Endometrial microvascular endothelial cells (primary cell): ENCODE measurements around the gene MALRD1. TPM values are rescaled to one million over a fixed set of nuclear protein-coding genes. Genes with fewer than 3 reads are reported as not detected.

Experiments used
- in situ Hi-C: cut with HindIII; loops from 2 replicates; pipeline ENCODE4 v1.10.0; 2017; ENCODE audit warnings: low sequenced_read_pairs, low pct_unique_long_range_greater_than_20kb; ENCODE audit errors: inconsistent ontology term
- total RNA-seq: library from RNA; depleted of rRNA; stranded (reverse); fragments of >200 nt; gene quantifications from one replicate; pipeline ENCODE4 v1.2.3, GENCODE V29; 2015; ENCODE audit errors: inconsistent ontology term

The MALRD1 gene
- total RNA-seq, 1 donor from 2014 or later = not detected

DNA sequence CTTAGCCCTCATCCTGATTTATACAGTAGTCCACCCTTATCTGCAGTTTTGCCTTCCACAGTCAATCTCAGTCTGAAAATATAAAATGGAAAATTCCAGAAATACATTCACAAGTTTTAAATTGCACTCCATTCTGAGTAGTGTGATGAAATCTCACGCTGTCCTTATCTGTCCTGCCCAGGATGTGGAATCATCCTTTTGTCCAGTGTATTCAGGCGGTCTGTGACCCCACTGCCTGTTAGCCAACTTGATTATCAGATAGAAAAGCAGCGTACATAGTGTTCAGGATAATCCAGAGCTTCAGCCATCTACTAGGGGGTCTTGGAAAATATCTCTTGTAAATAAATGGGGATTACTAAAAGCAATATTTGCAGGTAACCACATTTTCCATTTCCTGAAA, 146.3 kb downstream of the MALRD1 start:
- in situ Hi-C loops = no loop called here

DNA sequence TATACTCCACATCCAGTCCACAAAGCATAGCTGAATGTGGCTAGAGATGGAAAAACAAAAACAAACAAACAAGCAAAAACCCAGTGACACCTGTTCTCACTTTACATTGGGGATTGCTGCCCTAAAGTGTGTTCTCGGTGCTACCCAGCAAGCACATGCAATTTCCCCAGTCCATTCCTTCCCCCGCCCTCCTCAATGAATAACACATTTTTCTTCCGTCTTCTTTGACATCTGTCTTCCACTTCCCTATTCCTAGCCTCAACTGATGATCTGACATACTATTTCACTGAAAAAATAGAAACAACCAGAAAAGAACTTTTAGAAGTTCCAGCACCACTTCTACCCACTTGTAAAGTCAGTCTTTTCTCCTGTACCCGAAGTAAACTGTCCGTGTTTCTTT, 147.1 kb downstream of the MALRD1 start:
- in situ Hi-C loops = no loop called here

DNA sequence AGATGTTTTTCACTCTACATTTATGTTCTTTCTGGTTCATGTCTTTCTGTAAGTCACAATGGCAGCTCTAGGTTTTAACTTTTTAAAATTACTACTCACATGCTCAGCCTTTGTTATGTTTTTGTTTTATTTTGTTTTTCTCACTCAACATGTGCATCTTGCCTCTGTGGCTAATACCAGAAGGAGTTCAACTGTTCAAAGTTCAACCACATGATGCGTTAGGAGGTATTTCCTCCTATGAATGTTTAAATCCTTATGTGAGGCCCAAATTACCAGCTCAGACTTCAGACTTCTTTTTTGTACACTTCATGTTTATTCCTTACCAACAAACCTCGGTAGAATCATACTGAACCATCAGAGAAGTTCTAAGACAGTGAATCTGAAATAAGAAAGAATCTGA, 151.6 kb downstream of the MALRD1 start:
- in situ Hi-C loops = no loop called here

DNA sequence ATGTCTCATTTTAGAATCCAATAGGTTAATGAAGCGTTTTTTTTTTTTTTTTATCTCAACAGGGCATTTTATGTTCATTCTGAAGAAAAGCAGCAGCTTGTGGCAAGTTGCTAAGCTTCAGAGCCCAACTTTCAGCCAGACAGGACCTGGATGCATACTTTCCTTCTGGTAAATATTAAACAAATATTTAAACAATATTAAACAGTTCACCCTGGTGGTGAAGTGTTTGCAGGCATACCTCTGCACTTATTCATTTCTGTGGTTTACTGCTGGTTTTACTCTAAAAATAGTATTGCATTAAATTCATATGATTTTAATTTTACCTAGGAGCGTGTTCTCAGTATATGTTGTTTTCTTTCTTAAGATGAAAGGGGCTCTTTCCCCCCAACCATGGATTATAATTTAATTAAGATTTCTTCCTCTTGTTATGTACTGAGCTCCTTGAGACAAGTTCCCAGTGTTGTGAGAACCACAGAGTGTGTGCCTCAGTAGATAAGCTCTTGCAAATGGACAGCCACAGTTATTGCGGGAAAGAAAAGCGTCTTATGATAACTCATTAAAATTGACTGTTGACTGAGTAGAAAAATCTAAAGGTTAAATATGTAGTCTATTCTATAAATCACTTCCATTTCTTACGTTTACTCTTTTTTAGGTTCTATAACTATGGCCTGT, 155.8 kb downstream of the MALRD1 start:
- in situ Hi-C loops = no loop called here

DNA sequence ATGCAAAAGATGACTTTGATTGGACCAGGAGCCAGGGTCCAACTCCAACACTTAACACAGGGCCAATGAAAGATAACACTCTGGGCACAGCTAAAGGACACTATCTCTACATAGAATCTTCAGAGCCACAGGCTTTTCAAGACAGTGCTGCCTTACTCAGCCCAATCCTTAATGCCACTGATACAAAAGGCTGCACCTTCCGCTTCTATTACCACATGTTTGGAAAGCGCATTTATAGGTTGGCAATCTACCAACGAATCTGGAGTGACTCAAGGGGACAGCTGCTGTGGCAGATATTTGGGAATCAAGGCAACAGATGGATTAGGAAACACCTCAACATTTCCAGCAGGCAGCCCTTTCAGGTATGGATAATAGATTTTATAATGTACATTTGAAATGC, 160.7 kb downstream of the MALRD1 start:
- in situ Hi-C loops = no loop called here

DNA sequence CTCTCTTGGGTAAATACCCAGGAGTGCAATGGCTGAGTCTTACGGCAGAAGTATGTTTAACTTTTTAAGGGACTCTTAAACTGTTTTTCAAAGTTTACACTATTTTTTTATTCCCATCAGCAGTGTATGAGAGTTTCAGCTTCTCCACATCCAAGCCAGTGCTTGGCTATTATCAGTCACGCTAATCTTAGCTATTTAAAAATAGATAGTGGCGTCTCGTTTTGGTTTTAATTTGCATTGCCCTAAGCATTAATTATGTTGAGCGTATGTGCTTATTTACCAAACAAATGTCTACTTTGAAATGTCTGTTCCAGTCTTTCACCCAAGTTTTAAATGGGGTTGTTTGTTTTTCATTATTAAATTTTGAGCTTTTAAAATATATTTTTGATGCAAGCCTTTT, 164.0 kb downstream of the MALRD1 start:
- in situ Hi-C loops = no loop called here

DNA sequence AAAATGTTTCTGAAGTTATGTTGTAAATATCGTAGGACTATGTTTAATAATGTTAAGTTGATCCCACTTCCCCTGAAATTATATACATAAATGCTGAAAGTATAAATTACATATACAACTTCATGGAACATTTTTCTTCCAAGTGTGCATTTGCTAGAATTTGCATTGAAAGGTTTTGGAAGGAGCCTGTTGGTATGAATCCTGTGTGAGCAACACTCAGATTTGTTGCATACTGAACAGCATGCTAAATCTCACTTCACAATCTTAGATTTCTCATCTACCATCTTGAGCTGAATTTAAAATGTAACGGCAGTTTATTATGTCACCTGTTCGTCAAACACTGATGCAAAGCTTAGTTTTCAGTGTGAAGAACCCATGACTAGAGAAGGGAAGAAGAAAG, 172.6 kb downstream of the MALRD1 start:
- in situ Hi-C loops = no loop called here

DNA sequence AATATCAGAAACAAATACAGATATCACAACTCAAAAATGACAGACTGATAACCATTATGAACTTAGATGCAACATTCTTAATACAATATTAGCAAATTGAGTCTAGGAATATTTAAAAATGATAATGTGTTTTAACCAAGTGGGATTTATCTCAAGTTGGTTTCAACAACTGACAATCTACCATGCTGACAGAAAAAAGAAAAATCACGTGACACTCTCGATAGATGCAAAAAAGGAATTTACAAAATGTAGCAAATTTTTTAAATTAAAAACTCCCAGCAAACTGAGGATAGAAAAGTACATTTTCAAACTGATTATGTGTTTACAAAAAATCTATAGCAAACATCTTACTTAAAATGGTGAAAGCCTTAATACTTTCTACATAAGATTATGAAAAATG, 177.4 kb downstream of the MALRD1 start:
- in situ Hi-C loops = no loop called here

DNA sequence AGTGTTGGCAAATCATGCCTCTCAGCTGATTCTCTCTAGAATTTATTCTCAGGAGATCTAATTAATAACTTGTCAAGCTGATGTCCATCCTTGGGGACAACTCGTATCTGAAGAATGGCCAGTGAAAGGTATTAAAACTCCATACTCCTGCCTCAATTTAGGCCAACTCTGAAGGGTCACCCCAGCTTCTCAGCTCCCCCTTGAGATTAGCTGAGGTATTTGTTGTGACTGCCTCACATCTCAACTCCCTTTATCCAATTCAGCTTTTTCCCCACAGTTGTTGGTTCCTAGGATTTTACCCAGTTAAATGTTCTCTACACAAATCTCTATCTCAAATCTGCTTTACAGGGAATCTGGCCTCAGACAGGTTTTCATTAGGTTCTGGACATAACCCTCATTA, 182.4 kb downstream of the MALRD1 start:
- in situ Hi-C loops = no loop called here

DNA sequence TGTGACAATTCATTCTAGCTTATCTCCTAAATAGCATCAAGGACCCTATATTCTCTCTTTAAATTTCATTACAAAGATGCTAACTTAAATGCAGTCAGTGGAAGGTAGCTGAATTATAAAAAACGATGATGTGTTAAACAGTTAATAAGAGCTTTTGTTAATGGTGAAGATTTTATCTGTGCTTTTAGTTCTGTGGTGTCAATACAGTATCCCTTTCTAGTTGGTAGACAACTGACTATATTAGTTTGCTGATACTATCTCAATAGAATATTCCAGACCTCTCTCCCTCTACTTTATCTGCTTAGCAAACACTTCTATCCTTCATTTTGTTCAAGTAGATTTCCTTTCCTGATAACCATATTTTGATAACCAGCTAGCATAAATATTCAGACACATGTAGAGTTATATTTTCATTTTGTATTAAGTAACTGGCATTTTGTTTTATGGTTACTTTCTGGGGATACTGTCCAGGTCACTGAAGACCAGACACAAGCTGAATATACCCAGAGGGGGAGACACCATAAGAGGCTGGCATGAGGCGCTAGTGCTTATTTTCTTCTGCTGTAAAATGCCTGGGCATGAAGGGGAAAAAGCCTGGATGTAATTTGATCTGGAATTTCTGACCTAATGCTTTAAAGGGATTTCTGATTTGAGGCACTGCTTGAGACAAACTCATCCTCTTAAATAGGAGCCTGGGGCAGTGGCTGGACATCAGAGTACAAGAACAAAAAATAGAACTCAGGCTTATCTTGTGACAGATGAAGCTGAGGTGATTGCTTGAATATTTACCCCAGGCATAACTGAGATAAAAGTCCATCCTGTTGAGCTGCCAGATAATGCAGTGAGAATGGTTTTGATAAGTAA, 197.5 kb downstream of the MALRD1 start:
- in situ Hi-C loops = no loop called here

DNA sequence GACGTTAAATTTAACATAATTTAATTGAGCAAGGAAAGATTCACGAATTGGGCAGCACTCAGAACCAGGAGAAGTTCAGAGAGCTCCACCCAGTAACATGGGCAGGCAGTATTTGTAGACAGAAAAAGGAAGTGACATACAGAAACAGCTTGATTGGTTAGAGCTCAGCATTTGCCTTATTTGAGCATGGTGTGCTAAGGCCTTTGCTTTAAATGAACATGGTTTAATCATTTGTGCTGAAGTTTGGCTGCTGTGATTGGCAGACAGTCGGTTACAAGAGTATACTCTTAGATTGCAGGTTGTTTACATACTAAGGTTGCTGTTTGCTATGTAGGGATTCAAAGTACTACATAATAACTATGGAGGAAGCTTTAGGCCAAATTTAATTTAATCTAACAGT, 199.2 kb downstream of the MALRD1 start:
- in situ Hi-C loops = no loop called here

DNA sequence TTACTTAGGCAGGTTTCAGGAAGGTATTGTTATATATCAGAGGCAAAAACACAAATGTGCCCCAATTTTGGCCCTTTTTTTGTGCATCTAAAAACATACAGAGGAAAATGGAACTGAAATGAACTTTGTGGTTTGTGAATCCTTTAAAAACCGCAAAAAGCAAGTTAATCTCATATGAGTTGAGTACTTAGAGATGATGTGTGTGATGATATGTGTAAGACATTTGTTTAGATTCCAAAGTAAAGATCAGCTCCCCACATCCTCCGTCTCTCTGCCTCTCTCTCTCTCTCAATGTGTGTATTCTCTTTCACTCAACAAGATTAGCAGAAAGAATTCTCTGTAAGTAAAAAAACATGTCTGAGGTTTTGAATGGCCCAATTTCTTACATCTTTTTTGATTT, 201.9 kb downstream of the MALRD1 start:
- in situ Hi-C loops = no loop called here

DNA sequence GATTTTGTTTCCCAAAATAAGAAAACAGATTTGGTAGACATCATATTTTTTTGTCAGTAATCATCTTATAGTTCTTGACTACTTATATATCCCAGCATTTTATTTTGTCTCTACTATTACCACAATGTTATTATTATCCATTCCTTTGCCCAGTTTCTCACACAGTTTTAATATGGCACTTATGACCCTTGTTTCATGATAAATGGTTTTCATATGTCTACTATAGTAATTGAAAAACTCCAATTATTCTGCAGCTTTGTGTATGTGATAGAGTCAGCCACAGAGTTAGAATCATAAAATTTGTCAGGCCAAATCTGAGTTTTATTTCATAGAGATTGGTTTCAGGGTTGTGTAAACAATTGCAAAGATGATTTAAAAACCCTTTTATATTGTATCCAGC, 203.9 kb downstream of the MALRD1 start:
- in situ Hi-C loops = no loop called here

DNA sequence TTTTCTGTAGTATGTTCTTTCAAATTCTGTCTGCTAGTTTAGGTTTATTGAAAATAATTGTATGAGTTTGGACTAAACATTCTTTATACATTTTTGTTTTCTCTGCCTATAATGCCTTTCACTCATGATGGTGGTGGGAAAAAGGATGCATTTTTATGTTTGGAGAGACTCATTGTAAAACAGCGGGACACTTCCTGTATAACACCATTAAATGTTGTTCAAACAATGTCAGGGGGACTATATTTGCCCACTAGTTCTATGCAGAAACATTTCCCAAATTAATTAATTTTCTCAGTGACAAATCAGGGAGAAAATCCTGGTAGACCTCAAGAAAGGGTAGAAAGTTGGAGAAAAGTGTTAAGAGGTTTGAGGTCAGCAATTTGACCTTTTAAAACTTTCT, 207.7 kb downstream of the MALRD1 start:
- in situ Hi-C loops = no loop called here

DNA sequence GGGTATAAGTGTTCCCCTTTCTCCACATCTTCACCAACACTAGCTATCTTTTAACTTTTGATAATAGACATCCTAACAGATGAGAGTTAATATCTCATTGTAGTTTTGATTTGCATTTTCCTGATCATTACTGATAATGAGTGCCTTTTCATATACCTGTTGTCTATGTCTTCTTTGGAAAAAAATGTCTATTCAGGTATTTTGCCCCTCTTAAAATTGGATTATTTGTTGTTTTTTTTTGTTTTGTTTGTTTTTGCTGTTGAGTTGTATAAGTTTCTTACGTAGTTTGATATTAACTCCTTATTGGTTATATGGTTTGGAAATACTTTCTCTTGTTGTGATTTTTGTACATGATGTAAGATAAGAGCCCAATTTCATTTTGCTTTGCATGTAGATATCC, 214.7 kb downstream of the MALRD1 start:
- in situ Hi-C loops = no loop called here

DNA sequence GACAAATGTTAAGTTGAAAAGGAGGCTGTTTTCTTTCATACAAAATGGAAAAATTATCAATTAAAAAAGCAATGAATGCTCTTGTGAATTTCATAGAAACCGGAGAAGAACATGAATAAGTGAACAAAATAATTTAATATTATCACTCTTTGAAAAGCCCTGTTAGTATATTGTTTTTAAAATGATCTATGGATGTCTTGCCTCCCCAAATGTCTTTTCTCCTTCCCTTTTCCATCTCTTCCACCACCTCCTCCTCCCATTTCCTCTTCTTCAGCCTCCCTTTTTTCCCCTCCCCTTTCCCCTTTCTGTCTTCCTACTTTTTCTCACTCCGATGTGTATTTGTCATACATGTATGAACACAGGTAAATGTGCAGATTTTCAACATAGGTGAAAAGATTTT, 234.7 kb downstream of the MALRD1 start:
- in situ Hi-C loops = no loop called here

DNA sequence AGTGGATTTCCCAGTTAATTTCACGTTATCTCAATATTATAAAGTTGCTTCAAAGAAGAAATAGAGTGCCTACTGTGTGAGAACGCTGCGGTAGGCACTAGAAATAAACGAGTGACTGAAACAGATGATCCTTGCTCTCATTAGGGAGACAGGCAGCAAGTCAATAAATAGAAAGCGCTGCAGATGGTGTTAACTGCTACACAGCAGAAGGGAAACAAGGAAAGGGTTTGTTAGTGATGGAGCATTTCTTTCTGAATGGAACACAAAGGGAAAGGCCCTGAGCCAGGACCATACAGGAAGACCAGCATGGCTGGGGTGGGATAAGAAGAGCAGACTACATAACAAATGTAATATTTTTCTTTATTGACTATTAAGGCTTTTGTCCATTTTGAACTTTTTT, 235.2 kb downstream of the MALRD1 start:
- in situ Hi-C loops = no loop called here

DNA sequence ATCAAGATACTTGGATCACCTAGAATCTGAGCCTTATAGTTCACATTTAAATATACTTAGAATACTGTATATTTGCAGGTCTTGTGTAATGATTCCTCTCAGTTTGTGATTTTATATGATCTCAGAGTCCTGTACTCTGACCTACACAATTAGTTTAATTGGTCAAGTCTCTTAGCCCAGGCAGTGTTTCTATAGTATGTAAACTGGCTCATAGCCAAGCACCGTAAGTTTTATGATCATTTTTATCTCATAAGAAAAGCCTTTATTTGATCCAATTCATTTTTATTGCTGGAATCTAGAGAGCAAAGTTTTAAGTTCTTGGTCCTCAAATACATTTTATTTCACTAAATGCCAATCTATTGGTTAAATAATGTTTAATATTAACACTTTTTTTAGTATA, 242.2 kb downstream of the MALRD1 start:
- in situ Hi-C loops = no loop called here

DNA sequence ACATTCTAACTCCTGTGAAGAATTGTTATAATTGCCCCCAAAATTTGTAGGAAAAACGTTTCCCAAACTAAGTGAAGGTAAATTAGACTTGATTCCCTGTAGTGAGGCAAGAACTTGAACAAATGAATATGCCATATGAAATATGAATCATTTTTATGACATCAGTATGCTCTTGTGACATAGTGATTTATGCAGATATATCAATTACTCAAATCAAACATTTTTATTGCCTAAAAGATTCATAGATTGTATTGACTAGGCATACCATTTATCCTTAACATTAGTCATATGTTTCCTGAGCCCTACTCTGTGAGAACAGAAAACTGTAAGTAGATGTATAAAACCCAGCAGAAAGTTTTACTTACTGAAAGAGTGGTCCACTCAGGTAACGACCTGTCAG, 245.6 kb downstream of the MALRD1 start:
- in situ Hi-C loops = no loop called here

DNA sequence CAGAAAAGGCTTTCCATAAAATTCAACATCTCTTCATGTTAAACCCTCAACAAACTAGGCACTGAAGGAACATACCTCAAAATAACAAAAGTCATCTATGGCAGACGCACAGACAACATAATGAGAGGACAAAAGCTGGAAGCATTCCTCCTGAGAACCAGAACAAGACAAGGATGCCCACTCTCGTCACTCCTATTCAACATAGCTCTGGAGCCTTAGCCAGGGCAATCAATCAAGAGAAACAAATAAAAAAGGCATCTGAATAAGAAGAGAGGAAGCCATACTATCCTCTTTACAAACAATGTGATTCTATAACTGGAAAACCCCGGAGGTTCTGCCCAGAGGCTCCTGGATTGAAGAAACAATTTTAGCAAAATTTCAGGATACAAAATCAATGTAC, 251.0 kb downstream of the MALRD1 start:
- in situ Hi-C loops = no loop called here

DNA sequence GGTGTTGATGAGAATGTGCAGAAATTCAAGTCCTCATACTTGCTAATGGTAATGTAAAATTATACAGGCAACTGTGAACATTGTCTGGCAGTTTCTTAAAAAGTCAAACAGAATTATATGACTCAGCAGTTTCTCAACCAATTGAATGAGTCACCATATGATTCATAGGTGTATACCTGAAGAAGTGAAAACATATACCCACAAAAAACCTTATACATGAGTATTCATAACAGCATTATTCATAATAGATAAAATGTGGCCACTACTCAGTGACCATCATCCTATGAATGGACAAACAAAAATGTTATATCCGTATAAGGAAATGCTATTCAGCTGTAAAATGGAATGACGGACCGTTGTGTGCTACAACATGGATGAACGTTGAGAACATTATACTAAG, 253.5 kb downstream of the MALRD1 start:
- in situ Hi-C loops = no loop called here
